A172 (cell line): ENCODE measurements around the gene ITGA11. TPM values are rescaled to one million over a fixed set of nuclear protein-coding genes. Genes with fewer than 3 reads are reported as not detected.

Source experiments
- DNase-seq: peaks from one replicate; pipeline ENCODE4 v3.0.0-alpha.2; 2015; ENCODE audit warnings: low spot score
- total RNA-seq: library from RNA; depleted of rRNA; stranded (reverse); fragments of >200 nt; shearing (Covaris generic); gene quantifications from 2 replicates; pipeline ENCODE4 v1.2.3, GENCODE V29; 2014

ITGA11 gene
- total RNA-seq, 1 experiment from 2014 or later = 0.72 TPM

DNA sequence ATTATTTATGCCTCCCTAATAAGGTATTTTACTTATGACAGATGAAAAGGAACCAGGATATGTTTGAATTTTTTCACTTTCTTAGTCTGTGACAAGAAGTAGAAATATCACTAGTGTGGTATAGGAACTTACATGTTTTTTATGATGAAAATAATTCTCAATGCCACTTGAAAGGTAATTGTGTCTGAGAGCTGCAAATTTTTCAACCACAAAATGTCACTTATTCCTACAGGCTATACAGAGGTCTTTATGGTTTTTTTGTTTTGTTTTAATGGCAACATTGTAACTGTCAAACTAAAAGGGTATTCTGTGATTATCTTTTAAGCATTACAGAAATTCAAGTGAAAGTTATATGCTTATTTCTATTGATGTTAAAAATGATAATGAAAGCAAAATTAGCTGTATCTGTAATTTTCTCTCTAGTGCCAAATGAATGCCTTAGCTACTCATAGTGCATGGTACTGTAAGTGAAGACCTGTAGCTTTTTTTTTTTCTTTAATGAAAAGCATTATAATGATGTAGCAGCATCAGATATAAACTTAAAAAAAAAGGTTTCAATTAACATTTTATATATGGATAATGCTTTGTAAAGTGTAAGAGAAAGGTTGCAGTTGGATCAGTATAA, 139.7 kb downstream of the ITGA11 start:
- no peak for DNase-seq

- DNase-seq = no peak
Observed at GRCh38 chr15:68290715-68291114, 141.2 kb downstream of the ITGA11 start.

DNA sequence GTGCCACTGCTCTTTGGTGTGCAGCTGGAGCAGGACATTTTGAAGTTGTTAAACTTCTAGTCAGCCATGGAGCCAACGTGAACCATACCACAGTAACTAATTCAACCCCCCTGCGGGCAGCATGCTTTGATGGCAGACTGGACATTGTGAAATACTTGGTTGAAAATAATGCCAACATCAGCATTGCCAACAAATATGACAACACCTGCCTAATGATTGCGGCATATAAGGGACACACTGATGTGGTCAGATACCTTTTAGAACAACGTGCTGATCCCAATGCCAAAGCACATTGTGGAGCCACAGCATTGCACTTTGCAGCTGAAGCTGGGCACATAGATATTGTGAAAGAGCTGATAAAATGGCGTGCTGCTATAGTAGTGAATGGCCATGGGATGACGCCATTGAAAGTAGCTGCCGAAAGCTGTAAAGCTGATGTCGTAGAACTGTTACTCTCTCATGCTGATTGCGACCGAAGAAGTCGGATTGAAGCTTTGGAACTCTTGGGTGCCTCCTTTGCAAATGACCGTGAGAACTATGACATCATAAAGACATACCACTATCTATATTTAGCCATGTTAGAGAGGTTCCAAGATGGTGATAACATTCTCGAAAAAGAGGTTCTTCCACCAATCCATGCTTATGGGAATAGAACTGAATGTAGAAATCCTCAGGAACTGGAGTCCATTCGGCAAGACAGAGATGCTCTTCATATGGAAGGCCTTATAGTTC, 142.2 kb downstream of the ITGA11 start:
- DNase-seq = no peak

- no peak for DNase-seq
Observed at GRCh38 chr15:68289057-68289456, 142.9 kb downstream of the ITGA11 start.

- no peak for DNase-seq
Observed at GRCh38 chr15:68286256-68286655, 145.7 kb downstream of the ITGA11 start.

DNA sequence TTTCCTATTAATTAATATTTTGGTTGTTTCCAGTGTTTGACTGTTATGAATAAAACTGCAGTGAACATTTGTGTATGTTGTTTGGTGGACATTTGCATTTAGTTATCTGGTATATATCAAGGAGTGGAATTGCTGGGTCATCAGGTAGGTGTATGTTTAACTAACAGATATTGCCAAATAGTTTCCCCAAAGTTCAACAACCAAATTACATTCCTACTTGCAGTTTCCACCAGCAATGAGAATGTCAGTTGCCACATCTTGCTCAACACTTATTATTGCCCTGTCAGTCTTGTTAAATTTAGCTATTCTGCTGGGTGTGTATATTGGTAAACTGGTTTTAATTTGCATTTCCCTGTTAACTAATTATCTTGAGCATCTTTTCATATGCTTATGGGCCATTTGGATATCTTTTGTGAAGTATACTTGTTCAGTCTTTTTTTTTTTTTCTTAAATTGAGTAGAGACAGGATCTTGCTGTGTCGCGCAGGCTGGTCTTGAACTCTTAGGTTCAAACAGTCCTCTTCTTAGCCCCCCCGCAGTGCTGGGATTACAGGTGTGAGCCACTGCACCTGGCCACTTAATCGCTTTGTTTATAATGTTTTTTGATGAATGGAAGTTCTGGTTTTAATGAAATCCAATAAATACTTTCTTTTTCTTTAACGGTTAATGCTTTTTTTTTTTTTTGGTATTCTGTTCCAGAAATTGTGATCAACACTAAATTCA, 146.5 kb downstream of the ITGA11 start:
- DNase-seq = no peak

- DNase-seq = no peak
Observed at GRCh38 chr15:68284616-68285258, 147.2 kb downstream of the ITGA11 start.

DNA sequence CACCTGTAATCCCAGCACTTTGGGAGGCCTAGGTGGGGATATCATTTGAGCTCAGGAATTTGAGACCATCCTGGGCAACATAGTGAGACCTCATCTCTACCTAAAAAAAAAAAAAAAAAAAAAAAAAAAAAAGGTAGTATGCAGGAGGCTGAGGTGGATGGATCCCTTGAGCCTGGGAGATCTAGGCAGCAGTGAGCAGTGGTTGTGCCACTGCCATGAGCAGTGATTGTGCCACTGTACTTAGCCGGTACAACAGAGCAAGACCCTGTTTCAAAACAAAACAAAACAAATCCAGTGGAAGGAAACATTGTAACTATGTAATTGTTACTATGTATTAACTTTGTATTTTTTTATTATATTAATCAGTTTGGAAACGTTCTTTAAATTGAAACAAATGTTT, 148.6 kb downstream of the ITGA11 start:
- no peak for DNase-seq

- no peak for DNase-seq
Observed at GRCh38 chr15:68281008-68281407, 151.0 kb downstream of the ITGA11 start.

DNA sequence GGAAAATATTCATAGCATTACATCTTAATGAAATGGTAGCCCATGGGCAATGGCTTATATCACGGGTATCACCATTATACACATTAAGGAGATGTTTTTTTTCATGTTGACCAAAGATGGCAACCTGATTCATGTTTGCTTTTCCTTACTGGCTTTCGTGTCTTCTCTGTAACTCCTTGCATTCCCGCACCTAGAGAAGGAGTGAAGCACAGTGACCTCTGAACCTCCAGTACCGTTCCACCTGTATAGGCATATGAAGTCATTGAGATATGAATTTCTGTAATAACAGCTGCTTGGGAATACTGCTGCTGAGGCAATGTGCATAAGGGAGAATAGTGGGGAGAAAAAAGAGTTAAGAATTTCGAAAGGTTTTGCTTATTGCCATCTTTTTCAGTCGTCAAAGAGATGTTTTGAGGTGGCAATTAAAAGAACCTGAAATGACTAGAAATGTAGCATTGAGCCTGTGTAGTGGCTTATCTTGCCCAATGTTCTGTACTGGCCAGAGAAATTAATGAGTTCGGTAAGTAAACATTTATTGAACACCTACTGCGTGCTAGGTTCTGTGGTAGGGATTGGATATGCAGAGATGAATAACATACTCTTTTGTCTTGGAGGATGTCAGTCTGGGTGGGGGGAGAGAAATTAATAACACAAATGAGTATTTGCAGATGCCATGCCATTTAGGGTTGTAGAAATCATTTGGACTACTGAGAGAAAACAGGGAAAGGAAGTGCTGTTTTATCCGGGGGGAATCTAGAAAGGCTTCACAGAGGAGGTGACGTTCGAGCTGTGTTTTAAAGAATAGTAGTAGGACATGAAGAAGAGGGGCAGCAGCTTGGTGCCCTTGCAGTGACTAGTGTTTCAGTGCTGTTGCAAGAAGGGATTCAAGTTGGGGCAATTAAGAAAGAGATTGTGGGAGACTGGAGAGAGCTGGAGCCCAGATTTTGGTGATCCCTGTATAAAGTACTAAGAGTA, 151.9 kb downstream of the ITGA11 start:
- no peak for DNase-seq

- peak; percentile 18 for DNase-seq
Observed at GRCh38 chr15:68278595-68279405, 153.2 kb downstream of the ITGA11 start.

DNA sequence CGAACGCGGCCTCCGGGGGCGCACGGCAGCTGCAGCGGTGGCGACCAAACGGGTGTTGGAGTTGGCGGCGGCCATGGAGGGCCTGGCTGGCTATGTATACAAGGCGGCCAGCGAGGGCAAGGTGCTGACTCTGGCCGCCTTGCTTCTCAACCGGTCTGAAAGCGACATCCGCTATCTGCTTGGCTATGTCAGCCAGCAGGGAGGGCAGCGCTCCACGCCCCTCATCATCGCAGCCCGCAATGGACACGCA, 153.7 kb downstream of the ITGA11 start:
- peak; percentile 13 for DNase-seq

GRCh38 chr15:68277603-68278344, 154.2 kb downstream of the ITGA11 start, which contains the start of gene FEM1B:
FEM1B (plus strand) TSS chr15:68277745; CDS start chr15:68278418, 673 bp downstream.
- peak; percentile 75 for DNase-seq

DNA sequence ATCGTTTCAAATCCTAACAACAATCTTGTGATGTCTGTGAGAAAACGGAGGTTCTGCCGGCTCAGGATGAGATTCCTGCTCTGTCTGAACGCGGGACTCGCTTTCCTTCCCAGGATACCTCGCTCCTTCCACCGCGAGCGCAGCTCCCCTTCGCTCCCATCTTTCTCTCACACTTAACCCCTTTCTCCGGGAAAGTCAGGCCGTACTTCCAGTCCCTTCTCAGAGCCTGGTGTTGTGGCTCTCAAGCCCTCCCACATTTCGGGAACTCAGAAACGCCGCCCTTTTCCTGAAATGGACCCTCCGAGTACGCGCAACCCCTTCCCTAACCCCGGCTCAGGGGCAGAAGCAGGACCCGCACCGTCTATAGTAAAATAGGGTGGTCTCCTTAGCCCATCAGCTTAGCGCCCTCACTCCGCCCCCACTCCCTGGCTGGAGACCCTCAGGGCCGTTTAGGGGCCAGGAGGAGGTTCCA, 154.8 kb downstream of the ITGA11 start:
- DNase-seq = no peak

DNA sequence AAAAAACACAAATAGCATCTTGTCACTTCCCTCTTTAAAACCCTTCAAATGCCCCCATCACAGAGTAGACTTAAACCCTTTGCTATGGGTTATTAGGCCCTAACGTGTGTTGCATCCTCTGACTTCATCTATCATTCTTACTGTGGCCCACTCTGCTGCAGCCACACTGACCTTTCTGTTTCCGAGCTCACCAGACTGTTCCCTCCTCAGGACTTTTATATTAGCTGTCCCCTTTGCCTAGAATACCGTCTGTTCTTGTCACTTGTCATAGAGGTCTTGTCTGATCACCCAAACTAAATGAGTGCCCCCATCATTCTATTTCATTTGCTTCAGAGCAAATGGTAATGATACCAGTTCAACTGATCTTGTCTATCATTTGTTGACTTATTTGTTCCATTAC, 155.3 kb downstream of the ITGA11 start:
- no peak for DNase-seq

- DNase-seq = no peak
Observed at GRCh38 chr15:68275165-68275746, 156.7 kb downstream of the ITGA11 start.

DNA sequence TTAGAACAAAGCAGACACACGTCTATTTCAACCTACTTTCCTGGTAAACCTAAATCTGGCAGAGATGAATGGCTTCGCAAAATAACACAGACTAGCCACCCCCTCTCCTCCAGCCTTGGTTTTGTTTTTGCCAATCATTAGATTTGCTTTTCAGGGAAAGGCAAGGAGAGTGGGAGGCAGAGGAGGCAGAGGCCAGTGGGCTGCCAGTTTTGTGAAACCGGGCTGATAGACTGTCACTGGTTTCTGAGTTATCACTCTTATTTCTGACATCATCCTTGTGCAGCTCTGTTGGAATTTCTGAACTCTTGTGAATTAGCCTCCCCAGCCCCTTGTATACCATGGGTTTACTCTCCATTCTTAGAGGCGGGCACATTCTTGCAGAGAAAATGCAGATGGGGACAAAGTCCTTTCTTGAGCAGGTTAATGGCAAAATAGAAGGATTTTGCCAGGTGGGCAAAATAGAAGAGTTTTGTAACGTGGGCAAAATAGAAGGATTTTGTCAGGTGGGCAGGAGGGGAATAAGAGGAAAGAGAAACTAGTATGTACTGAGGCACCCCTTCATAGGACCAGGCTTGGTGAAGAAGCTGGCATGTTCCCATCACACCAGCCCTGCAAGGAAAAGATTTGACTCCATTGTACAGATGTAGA, 157.6 kb downstream of the ITGA11 start:
- no peak for DNase-seq

DNA sequence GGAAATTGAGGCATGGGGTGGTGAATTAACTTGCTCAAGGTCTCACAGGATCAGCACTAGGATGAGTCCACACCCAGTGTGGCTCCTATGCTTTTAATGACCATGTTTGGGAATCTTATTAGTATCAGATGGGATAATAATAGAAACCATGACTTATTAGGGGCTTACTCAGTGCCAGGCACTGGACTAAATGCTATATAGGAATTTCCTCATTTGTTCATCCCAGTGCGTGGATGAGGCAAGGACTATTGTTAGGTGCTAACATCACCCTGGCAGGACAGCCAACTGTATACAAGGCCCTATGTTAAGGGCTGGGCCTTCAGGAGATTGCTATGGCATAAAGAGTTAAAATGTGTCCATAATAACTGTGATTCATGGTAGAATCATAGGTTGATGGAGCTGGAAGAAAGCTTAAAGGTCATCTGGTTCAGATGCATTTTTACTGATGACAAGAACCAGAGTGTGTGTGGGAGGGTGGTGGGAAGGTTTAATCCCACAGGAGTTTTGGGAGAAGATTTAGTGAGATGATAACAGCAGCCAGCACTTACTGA, 159.2 kb downstream of the ITGA11 start:
- peak; percentile 38 for DNase-seq
